HEK293 (cell line): Measurements from ENCODE around the gene SUN5.

Source experiments
- CTCF ChIA-PET: fragments of 350-600 bp; formaldehyde crosslinking; extraction: SDS; loops from one replicate; lab custom pipeline; 2021; ENCODE audit warnings: antibody characterized with exemption; lab: Yijun Ruan, JAX
- POLR2A ChIA-PET: fragments of 300-600 bp; formaldehyde crosslinking; extraction: SDS; loops from one replicate; lab custom pipeline; 2020; ENCODE audit warnings: antibody characterized with exemption, inconsistent platforms; lab: Yijun Ruan, JAX
- H3K27ac ChIP-seq: fragments of 200-500 bp; sonication (Bioruptor generic); 2 replicates; pipeline ENCODE4 v1.5.1; 2014; ENCODE audit warnings: low read depth, low read length, control low read depth, inconsistent platforms; ENCODE audit errors: extremely low read depth
- H3K36me3 ChIP-seq, 2 experiments: fragments of 200-500 bp in 1 of 2; sonication (Bioruptor generic) in 1 of 2; 1 replicate in 1 of 2; 2 replicates in 1 of 2; pipeline ENCODE4 v1.5.1; 2014 to 2017; ENCODE audit warnings: inconsistent platforms in 2 of 2, low read length in 2 of 2; ENCODE audit not compliant: control insufficient read depth in 2 of 2, insufficient read depth in 1 of 2
- H3K4me1 ChIP-seq: fragments of 200-500 bp; sonication (Bioruptor generic); 2 replicates; pipeline ENCODE4 v1.5.1; 2014; ENCODE audit warnings: mild to moderate bottlenecking, low read length, inconsistent platforms; ENCODE audit not compliant: control insufficient read depth, insufficient read depth
- H3K4me3 ChIP-seq: 2 replicates; pipeline ENCODE4 v1.5.1; 2011; ENCODE audit warnings: low read depth, mild to moderate bottlenecking, control low read depth, low read length, moderate library complexity
- H3K9me3 ChIP-seq: fragments of 200-500 bp; sonication (Bioruptor generic); 2 replicates; pipeline ENCODE4 v1.5.1; 2014; ENCODE audit warnings: low read depth, low read length, inconsistent platforms; ENCODE audit not compliant: control insufficient read depth, insufficient read depth
- HOXC10 ChIP-seq: sonication (generic); formaldehyde crosslinking; IDR thresholded peaks from 2 replicates; pipeline ENCODE4 v1.8.1; 2023; ENCODE audit warnings: mild to moderate bottlenecking, missing genetic modification reagents
- HOXD13 ChIP-seq: sonication (generic); formaldehyde crosslinking; IDR thresholded peaks from 2 replicates; pipeline ENCODE4 v1.8.0; 2022; ENCODE audit warnings: missing genetic modification reagents, borderline replicate concordance
- SALL2 ChIP-seq: fragments of 450-650 bp; formaldehyde crosslinking; IDR thresholded peaks from 2 replicates; pipeline ENCODE4 v1.5.0; 2017; ENCODE audit warnings: missing biosample characterization, mild to moderate bottlenecking, missing genetic modification characterization, borderline replicate concordance
- SP7 ChIP-seq: fragments of 450-650 bp; formaldehyde crosslinking; IDR thresholded peaks from 2 replicates; pipeline ENCODE4 v1.5.1; 2016; ENCODE audit warnings: missing biosample characterization, missing genetic modification characterization
- ZFHX2 ChIP-seq: fragments of 450-650 bp; formaldehyde crosslinking; conservative IDR thresholded peaks from 2 replicates; pipeline ENCODE4 v1.5.1; 2016; ENCODE audit warnings: missing biosample characterization, missing genetic modification characterization
- ZNF114 ChIP-seq: fragments of 450-650 bp; formaldehyde crosslinking; IDR thresholded peaks from 2 replicates; pipeline ENCODE4 v1.5.0; 2017; ENCODE audit warnings: missing biosample characterization, missing genetic modification characterization
- ZNF133 ChIP-seq: fragments of 450-650 bp; formaldehyde crosslinking; IDR thresholded peaks from 2 replicates; pipeline ENCODE4 v1.5.1; 2016; ENCODE audit warnings: missing biosample characterization, missing genetic modification characterization
- ZNF138 ChIP-seq: fragments of 450-650 bp; formaldehyde crosslinking; IDR thresholded peaks from 2 replicates; pipeline ENCODE4 v1.5.1; 2016; ENCODE audit warnings: missing biosample characterization, missing genetic modification characterization, borderline replicate concordance
- ZNF140 ChIP-seq: fragments of 450-650 bp; formaldehyde crosslinking; IDR thresholded peaks from 2 replicates; pipeline ENCODE4 v1.5.1; 2016; ENCODE audit warnings: missing biosample characterization, missing genetic modification characterization
- ZNF23 ChIP-seq: fragments of 450-650 bp; formaldehyde crosslinking; IDR thresholded peaks from 2 replicates; pipeline ENCODE4 v1.5.1; 2016; ENCODE audit warnings: missing biosample characterization, missing genetic modification characterization, borderline replicate concordance
- ZNF292 ChIP-seq: fragments of 450-650 bp; formaldehyde crosslinking; IDR thresholded peaks from 2 replicates; pipeline ENCODE4 v1.5.1; 2016; ENCODE audit warnings: low read depth, missing biosample characterization, missing genetic modification characterization, borderline replicate concordance
- ZNF623 ChIP-seq: fragments of 450-650 bp; formaldehyde crosslinking; IDR thresholded peaks from 2 replicates; pipeline ENCODE4 v1.5.1; 2016; ENCODE audit warnings: missing biosample characterization, missing genetic modification characterization
- ZNF654 ChIP-seq: fragments of 450-650 bp; formaldehyde crosslinking; IDR thresholded peaks from 2 replicates; pipeline ENCODE4 v1.5.1; 2016; ENCODE audit warnings: low read depth, missing biosample characterization, missing genetic modification characterization
- ZNF747 ChIP-seq: fragments of 450-650 bp; formaldehyde crosslinking; IDR thresholded peaks from 2 replicates; pipeline ENCODE4 v1.5.1; 2016; ENCODE audit warnings: missing biosample characterization, missing genetic modification characterization
- ZSCAN30 ChIP-seq: fragments of 450-650 bp; IDR thresholded peaks from 2 replicates; pipeline ENCODE4 v1.5.1; 2018; ENCODE audit warnings: missing biosample characterization, mild to moderate bottlenecking, missing genetic modification characterization, moderate library complexity
- TF ChIP-seq, protein P1 (sequence below): fragments of 450-650 bp; formaldehyde crosslinking; IDR thresholded peaks from 2 replicates; pipeline ENCODE4 v1.5.1; 2017; ENCODE audit warnings: missing biosample characterization, mild to moderate bottlenecking, missing genetic modification characterization, moderate library complexity
- TF ChIP-seq, protein P2 (sequence below): fragments of 450-650 bp; IDR thresholded peaks from 2 replicates; pipeline ENCODE4 v1.5.1; 2018; ENCODE audit warnings: missing biosample characterization, mild to moderate bottlenecking, missing genetic modification characterization
- TF ChIP-seq, protein P3 (sequence below): fragments of 450-650 bp; formaldehyde crosslinking; IDR thresholded peaks from 2 replicates; pipeline ENCODE4 v1.5.1; 2017; ENCODE audit warnings: missing biosample characterization, missing genetic modification characterization

Gene SUN5

DNA sequence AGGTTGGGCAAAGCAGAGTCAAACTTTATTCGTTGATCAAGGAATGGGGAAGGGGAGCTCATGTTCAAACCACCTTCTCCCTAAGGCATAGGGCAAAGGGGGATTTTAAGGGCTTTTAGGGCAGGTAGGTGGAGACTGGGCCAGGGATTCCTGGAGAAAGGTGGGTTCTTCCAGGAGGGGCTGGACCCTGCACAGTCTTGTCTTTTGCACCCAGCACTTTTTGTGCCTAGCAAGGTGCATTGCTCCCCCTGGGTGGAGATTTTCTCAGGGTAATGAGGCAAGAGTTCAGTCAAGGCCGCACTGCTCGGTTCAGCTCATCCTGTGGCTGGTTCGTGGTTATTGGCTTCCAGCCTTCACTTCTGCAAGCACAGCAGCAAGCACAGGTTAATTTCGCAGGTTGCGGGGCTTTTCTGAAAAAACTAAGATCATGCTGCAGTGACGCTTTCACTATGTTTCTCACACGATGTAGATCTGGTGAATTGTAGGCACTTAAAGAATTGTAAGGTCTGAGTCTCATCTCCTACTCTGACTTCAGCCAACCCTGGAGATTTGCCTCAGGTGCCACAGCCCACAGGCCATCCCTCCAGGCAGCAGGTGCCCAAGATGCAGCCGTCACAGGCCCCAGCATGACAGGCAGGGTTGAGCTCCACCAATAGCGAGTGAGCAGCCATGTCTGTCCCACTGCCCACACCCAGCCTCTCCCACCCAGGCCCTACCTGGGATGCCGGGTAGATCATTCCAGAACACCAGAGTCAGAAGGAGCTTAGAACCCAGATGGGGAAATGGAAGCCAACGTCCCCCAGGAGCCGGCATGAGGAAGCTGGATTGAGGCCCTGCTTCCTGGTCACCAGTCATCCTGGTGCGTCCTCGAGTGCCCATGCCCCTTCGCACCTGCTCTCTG is 37.1 kb downstream of the SUN5 start:
- no peaks in the 10 kb centered on the region for H3K36me3 ChIP-seq
- ChIA-PET CTCF (no interaction called here), POLR2A (no interaction called here)
- TF ChIP-seq, protein P1, sequence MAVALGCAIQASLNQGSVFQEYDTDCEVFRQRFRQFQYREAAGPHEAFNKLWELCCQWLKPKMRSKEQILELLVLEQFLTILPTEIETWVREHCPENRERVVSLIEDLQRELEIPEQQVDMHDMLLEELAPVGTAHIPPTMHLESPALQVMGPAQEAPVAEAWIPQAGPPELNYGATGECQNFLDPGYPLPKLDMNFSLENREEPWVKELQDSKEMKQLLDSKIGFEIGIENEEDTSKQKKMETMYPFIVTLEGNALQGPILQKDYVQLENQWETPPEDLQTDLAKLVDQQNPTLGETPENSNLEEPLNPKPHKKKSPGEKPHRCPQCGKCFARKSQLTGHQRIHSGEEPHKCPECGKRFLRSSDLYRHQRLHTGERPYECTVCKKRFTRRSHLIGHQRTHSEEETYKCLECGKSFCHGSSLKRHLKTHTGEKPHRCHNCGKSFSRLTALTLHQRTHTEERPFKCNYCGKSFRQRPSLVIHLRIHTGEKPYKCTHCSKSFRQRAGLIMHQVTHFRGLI, result no peak
- TF ChIP-seq ZNF747 (tag by site-specific recombination) (no peak), ZNF23 (tag by site-specific recombination) (no peak), ZNF292 (no peak), ZNF114 (tag by site-specific recombination) (no peak), ZNF654 (tag by site-specific recombination) (no peak), ZNF133 (no peak), HOXC10 (CRISPR knock-in tag) (no peak), SALL2 (tag by site-specific recombination) (no peak), ZNF138 (tag by site-specific recombination) (no peak), ZNF140 (tag by site-specific recombination) (no peak)
- TF ChIP-seq, protein P2, sequence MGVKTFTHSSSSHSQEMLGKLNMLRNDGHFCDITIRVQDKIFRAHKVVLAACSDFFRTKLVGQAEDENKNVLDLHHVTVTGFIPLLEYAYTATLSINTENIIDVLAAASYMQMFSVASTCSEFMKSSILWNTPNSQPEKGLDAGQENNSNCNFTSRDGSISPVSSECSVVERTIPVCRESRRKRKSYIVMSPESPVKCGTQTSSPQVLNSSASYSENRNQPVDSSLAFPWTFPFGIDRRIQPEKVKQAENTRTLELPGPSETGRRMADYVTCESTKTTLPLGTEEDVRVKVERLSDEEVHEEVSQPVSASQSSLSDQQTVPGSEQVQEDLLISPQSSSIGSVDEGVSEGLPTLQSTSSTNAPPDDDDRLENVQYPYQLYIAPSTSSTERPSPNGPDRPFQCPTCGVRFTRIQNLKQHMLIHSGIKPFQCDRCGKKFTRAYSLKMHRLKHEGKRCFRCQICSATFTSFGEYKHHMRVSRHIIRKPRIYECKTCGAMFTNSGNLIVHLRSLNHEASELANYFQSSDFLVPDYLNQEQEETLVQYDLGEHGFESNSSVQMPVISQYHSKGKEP, result no peak
- no peak overlapping the region for H3K27ac ChIP-seq
- no peak overlapping the region for H3K4me3 ChIP-seq
- no peaks in the 10 kb centered on the region for H3K4me1 ChIP-seq
- H3K9me3 ChIP-seq, result no peaks in the 10 kb centered on the region

DNA sequence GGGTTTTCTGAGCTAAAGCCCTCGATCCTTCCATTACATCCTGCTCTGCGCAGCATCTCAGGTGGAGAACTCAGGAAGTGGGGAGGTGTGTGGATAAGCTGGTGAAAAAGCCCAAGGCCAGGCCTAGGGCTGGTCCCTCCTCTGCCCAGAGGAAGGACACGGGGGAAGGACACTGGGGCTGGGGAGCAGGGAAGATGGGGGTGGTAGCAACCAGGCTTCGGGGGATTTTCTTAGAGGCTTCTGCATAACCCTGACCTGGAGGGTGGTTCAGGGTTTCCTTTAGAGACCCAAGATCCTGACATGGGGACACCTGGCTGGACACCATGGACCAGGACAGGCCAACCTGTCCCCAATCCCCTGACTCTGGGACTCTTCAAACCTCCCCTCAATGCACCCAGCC is 37.9 kb downstream of the SUN5 start:
- TF ChIP-seq ZFHX2 (tag by site-specific recombination) (no peak), SP7 (tag by site-specific recombination) (no peak), ZNF623 (tag by site-specific recombination) (no peak), HOXD13 (CRISPR knock-in tag) (no peak), ZSCAN30 (tag by site-specific recombination) (no peak)
- TF ChIP-seq, protein P3, sequence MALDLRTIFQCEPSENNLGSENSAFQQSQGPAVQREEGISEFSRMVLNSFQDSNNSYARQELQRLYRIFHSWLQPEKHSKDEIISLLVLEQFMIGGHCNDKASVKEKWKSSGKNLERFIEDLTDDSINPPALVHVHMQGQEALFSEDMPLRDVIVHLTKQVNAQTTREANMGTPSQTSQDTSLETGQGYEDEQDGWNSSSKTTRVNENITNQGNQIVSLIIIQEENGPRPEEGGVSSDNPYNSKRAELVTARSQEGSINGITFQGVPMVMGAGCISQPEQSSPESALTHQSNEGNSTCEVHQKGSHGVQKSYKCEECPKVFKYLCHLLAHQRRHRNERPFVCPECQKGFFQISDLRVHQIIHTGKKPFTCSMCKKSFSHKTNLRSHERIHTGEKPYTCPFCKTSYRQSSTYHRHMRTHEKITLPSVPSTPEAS (tag by site-specific recombination), result no peak
- H3K4me3 ChIP-seq, result no peak overlapping the region
- ChIA-PET POLR2A (no interaction called here), CTCF (interaction anchor here (0.7 to 1.0 kb wide), 2 partner anchors 21 to 129 kb away, joined by 3 to 4 read pairs; no protein-coding TSS in a partner anchor)
- no peak overlapping the region for H3K27ac ChIP-seq
- H3K36me3 ChIP-seq, result no peaks in the 10 kb centered on the region
- H3K4me1 ChIP-seq, result no peaks in the 10 kb centered on the region
- no peaks in the 10 kb centered on the region for H3K9me3 ChIP-seq
